ENCODE measurements around the gene RAD51D. TPM values are rescaled to one million over a fixed set of nuclear protein-coding genes. Genes with fewer than 3 reads are reported as not detected.

RAD51D gene
- total and polyA plus RNA-seq, 2 donors (not counting 1 experiment from before 2014, with no cell fraction given) = 12.6 to 15.6 TPM

GRCh38 chr17:35129154-35129972 is 9.7 kb upstream of the RAD51D start:
- Histone ChIP-seq H3K4me2 (ENCODE audit: extremely low read depth, insufficient read depth, low read length) (no peak overlapping the region), H4K20me1 (ENCODE audit: control insufficient read depth, extremely low read depth, insufficient read depth, low read length) (no peaks in the 10 kb centered on the region), H3K9me3 (ENCODE audit: control insufficient read depth, insufficient read depth, low read depth, low read length) (no peaks in the 10 kb centered on the region), H3K9ac (ENCODE audit: insufficient read depth, low read length) (no peak overlapping the region), H3K4me1 (ENCODE audit: control insufficient read depth, extremely low read depth, insufficient read depth, low read length) (peaks cover 24% of the 10 kb centered on the region), H3K36me3 (ENCODE audit: control insufficient read depth, insufficient read depth, low read length) (peaks cover 18% of the 10 kb centered on the region), H3K4me3 (replicated peaks in 1 of 4; ENCODE audit: control extremely low read depth in 1 of 4, insufficient read depth in 1 of 4, low read depth in 3 of 4, low read length in 4 of 4) (no peak overlapping the region), H3K79me2 (ENCODE audit: control insufficient read depth, insufficient read depth, low read length) (no peaks in the 10 kb centered on the region), H3K27me3 (ENCODE audit: control insufficient read depth, insufficient read depth, low read length) (no peaks in the 10 kb centered on the region), H3K27ac (ENCODE audit: insufficient read depth, low read length) (peak overlapping the region; percentile 79), H2AFZ (ENCODE audit: low read length) (no peak overlapping the region)
- DNase-seq (ENCODE audit: low read depth in 2 of 2) = peak in 1 of 2 donors; percentile 70
- TF ChIP-seq EZH2 (IDR thresholded peaks at IDR 0.05; ENCODE audit: low read length, missing control alignments) = no peak
- no peak for TF ChIP-seq CTCF (conservative IDR thresholded peaks at IDR 0.05 in 1 of 2, IDR thresholded peaks at IDR 0.05 in 1 of 2; ENCODE audit: low read depth in 1 of 2, low read length in 2 of 2)

GRCh38 chr17:35127751-35128514 is 8.3 kb upstream of the RAD51D start:
- Histone ChIP-seq H2AFZ (ENCODE audit: low read length) (peak overlapping the region; percentile 46), H3K36me3 (ENCODE audit: control insufficient read depth, insufficient read depth, low read length) (peaks cover 13% of the 10 kb centered on the region), H3K4me2 (ENCODE audit: extremely low read depth, insufficient read depth, low read length) (peak overlapping the region; percentile 71), H3K4me3 (replicated peaks in 1 of 4; ENCODE audit: control extremely low read depth in 1 of 4, insufficient read depth in 1 of 4, low read depth in 3 of 4, low read length in 4 of 4) (peak overlapping the region in 1 of 4 experiments; percentile 2), H3K4me1 (ENCODE audit: control insufficient read depth, extremely low read depth, insufficient read depth, low read length) (peaks cover 24% of the 10 kb centered on the region), H3K79me2 (ENCODE audit: control insufficient read depth, insufficient read depth, low read length) (no peaks in the 10 kb centered on the region), H3K9ac (ENCODE audit: insufficient read depth, low read length) (peak overlapping the region; percentile 23), H3K27ac (ENCODE audit: insufficient read depth, low read length) (peak overlapping the region; percentile 79), H3K9me3 (ENCODE audit: control insufficient read depth, insufficient read depth, low read depth, low read length) (no peaks in the 10 kb centered on the region), H4K20me1 (ENCODE audit: control insufficient read depth, extremely low read depth, insufficient read depth, low read length) (no peaks in the 10 kb centered on the region), H3K27me3 (ENCODE audit: control insufficient read depth, insufficient read depth, low read length) (no peaks in the 10 kb centered on the region)
- no peak for TF ChIP-seq CTCF (conservative IDR thresholded peaks at IDR 0.05 in 1 of 2, IDR thresholded peaks at IDR 0.05 in 1 of 2; ENCODE audit: low read depth in 1 of 2, low read length in 2 of 2)
- TF ChIP-seq EZH2 (IDR thresholded peaks at IDR 0.05; ENCODE audit: low read length, missing control alignments) = no peak
- peak in 1 of 2 donors; percentile 99 for DNase-seq (ENCODE audit: low read depth in 2 of 2)

GRCh38 chr17:35121315-35121714 is 1.7 kb upstream of the RAD51D start, which contains the start of gene FNDC8:
TSS of gene FNDC8 (plus strand) at chr17:35121615. CDS start at chr17:35121694, 79 bp downstream.
- H3K36me3 ChIP-seq (ENCODE audit: control insufficient read depth, insufficient read depth, low read length) = no peaks in the 10 kb centered on the region
- H3K9me3 ChIP-seq (ENCODE audit: control insufficient read depth, insufficient read depth, low read depth, low read length) = no peaks in the 10 kb centered on the region
- no peaks in the 10 kb centered on the region for H3K27me3 ChIP-seq (ENCODE audit: control insufficient read depth, insufficient read depth, low read length)
- no peak within 1 kb of the TSS for H3K27ac ChIP-seq (ENCODE audit: insufficient read depth, low read length)
- peaks cover 7% of the 10 kb centered on the region for H3K79me2 ChIP-seq (ENCODE audit: control insufficient read depth, insufficient read depth, low read length)
- TF ChIP-seq EZH2 (IDR thresholded peaks at IDR 0.05; ENCODE audit: low read length, missing control alignments) (no peak), CTCF (conservative IDR thresholded peaks at IDR 0.05 in 1 of 2, IDR thresholded peaks at IDR 0.05 in 1 of 2; ENCODE audit: low read depth in 1 of 2, low read length in 2 of 2) (no peak)
- H4K20me1 ChIP-seq (ENCODE audit: control insufficient read depth, extremely low read depth, insufficient read depth, low read length) = no peaks in the 10 kb centered on the region
- H2AFZ ChIP-seq (ENCODE audit: low read length) = no peak within 1 kb of the TSS
- no peaks in the 10 kb centered on the region for H3K4me1 ChIP-seq (ENCODE audit: control insufficient read depth, extremely low read depth, insufficient read depth, low read length)
- no peak within 1 kb of the TSS for H3K9ac ChIP-seq (ENCODE audit: insufficient read depth, low read length)
- H3K4me2 ChIP-seq (ENCODE audit: extremely low read depth, insufficient read depth, low read length) = no peak within 1 kb of the TSS
- H3K4me3 ChIP-seq (replicated peaks in 1 of 4; ENCODE audit: control extremely low read depth in 1 of 4, insufficient read depth in 1 of 4, low read depth in 3 of 4, low read length in 4 of 4) = no peak within 1 kb of the TSS
- no peak for DNase-seq (ENCODE audit: low read depth in 2 of 2)

All from fibroblast of lung (primary cell).